Gastroesophageal sphincter (tissue), 4 donors: Measurements from ENCODE around the gene MAP3K14. TPM values are rescaled to one million over a fixed set of nuclear protein-coding genes. Genes with fewer than 3 reads are reported as not detected.

Experiments
- ATAC-seq: fragments of 150-250 bp; one replicate; pipeline ENCODE4 v1.9.1; 2016; ENCODE audit warnings: mild to moderate bottlenecking, moderate library complexity
- H3K27ac ChIP-seq, 4 donors: fragments of 200-600 bp; sonication (generic) in 3 of 4; 1 replicate in 3 of 4; 2 replicates in 1 of 4; pipeline ENCODE4 v1.5.1; 2016 to 2019
- H3K27me3 ChIP-seq: fragments of 200-600 bp; sonication (generic); one replicate; pipeline ENCODE4 v1.5.1; 2019
- H3K36me3 ChIP-seq, 2 donors: fragments of 200-600 bp; sonication (generic); one replicate each; pipeline ENCODE4 v1.5.1; 2019; ENCODE audit warnings: control low read depth in 1 of 2
- H3K4me1 ChIP-seq, 3 donors: fragments of 200-600 bp; sonication (generic); 1 replicate in 2 of 3; 2 replicates in 1 of 3; pipeline ENCODE4 v1.5.1; 2016 to 2019; ENCODE audit warnings: control low read depth in 2 of 3
- H3K4me3 ChIP-seq, 2 donors: fragments of 200-600 bp; sonication (generic); one replicate each; pipeline ENCODE4 v1.5.1; 2019; ENCODE audit warnings: mild to moderate bottlenecking in 1 of 2, moderate library complexity in 1 of 2
- H3K9me3 ChIP-seq, 3 donors: fragments of 200-600 bp; sonication (generic); one replicate each; pipeline ENCODE4 v1.5.1; 2017 to 2019; ENCODE audit warnings: control low read depth in 2 of 3
- CTCF ChIP-seq, 4 experiments: fragments of 200-600 bp in 2 of 4; fragments of 450-650 bp in 2 of 4; sonication (generic) in 1 of 4; IDR thresholded peaks; one replicate each; pipeline ENCODE4 v1.5.1; 2017 to 2019; ENCODE audit warnings: antibody characterized with exemption in 4 of 4, mild to moderate bottlenecking in 2 of 4, moderate library complexity in 2 of 4
- EP300 ChIP-seq: sonication (generic); formaldehyde crosslinking; IDR thresholded peaks from one replicate; pipeline ENCODE4 v1.6.1; 2017; ENCODE audit warnings: antibody characterized with exemption, mild to moderate bottlenecking
- POLR2A ChIP-seq, 2 donors: fragments of 450-650 bp; IDR thresholded peaks; one replicate each; pipeline ENCODE4 v1.6.1; 2017; ENCODE audit warnings: antibody characterized with exemption in 2 of 2, mild to moderate bottlenecking in 2 of 2, moderate library complexity in 1 of 2
- POLR2AphosphoS5 ChIP-seq: sonication (generic); formaldehyde crosslinking; IDR thresholded peaks from one replicate; pipeline ENCODE4 v1.6.1; 2017; ENCODE audit warnings: antibody characterized with exemption
- WGBS, 2 donors: methylation state at CpG; one replicate each; pipeline ENCODE4 v1.1.5; 2018; ENCODE audit warnings: low coverage in 1 of 2; 5-methylcytosine and 5-hydroxymethylcytosine counted together
- total RNA-seq, 4 donors: library from RNA; depleted of rRNA; stranded (reverse); fragments of >200 nt; gene quantifications; one replicate each; pipeline ENCODE4 v1.1.0, GENCODE V29; 2016

MAP3K14 gene
- total RNA-seq, 4 donors from 2014 or later, result 8.5 to 17.5 (median 13.5) TPM

- Histone ChIP-seq H3K9me3 (no peaks in the 10 kb centered on the region), H3K27me3 (peaks cover 57% of the 10 kb centered on the region), H3K4me3 (no peak overlapping the region), H3K36me3 (peaks cover 0 to 13% of the 10 kb centered on the region in 2 donors), H3K4me1 (peaks cover 0 to 24% (median 6%) of the 10 kb centered on the region in 3 donors), H3K27ac (no peak overlapping the region)
- no peak for ATAC-seq
- TF ChIP-seq EP300 (no peak), CTCF (IDR thresholded peaks at IDR 0.05) (no peak), POLR2A (IDR thresholded peaks at IDR 0.05) (no peak), POLR2AphosphoS5 (no peak)
- WGBS, 2 donors, result 88 to 92% methylated on average over 4 to 7 of the region's 7 CpGs
These were observed 78.6 kb downstream of the MAP3K14 start for GRCh38 chr17:45238155-45238774.

DNA sequence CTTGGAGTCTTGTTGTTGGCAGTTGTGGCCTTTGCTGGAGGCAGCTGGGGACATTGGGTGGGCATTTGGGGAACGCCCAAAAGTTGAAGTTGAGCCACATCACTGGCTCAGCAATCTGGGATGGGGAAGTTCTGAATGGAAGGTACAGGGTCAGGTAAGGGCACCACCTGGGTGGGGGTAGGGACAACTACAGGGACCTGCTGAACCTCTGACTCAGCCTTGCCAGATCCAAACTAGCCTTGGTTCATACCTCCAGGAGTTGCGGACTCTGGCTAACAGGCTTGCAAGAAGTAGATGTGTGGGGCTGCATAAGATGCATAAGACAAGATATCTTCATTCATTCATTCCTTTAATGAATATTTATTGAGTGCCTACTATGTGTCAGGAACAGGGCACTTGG lies 79.1 kb downstream of the MAP3K14 start:
- no peak overlapping the region for H3K4me3 ChIP-seq
- peaks cover 0 to 13% of the 10 kb centered on the region in 2 donors for H3K36me3 ChIP-seq
- H3K27ac ChIP-seq, result no peak overlapping the region
- peaks cover 0 to 24% (median 6%) of the 10 kb centered on the region in 3 donors for H3K4me1 ChIP-seq
- H3K27me3 ChIP-seq, result peaks cover 57% of the 10 kb centered on the region
- WGBS, 2 donors, result no CpG with 5 or more reads among the region's 2 CpGs
- no peaks in the 10 kb centered on the region for H3K9me3 ChIP-seq
- ATAC-seq, result no peak
- TF ChIP-seq POLR2AphosphoS5 (no peak), POLR2A (IDR thresholded peaks at IDR 0.05) (no peak), EP300 (no peak), CTCF (IDR thresholded peaks at IDR 0.05) (no peak)

- no peak for TF ChIP-seq POLR2A (IDR thresholded peaks at IDR 0.05)
- no peak for TF ChIP-seq CTCF (IDR thresholded peaks at IDR 0.05)
- Histone ChIP-seq H3K27ac (no peak overlapping the region), H3K9me3 (no peaks in the 10 kb centered on the region), H3K36me3 (peaks cover 0 to 9% of the 10 kb centered on the region in 2 donors), H3K4me1 (peaks cover 0 to 20% (median 10%) of the 10 kb centered on the region in 3 donors), H3K27me3 (peaks cover 49% of the 10 kb centered on the region), H3K4me3 (no peak overlapping the region)
- no CpG with 5 or more reads among the region's 5 CpGs for WGBS, 2 donors
- no peak for ATAC-seq
These were observed 80.6 kb downstream of the MAP3K14 start for GRCh38 chr17:45236282-45236606.

GRCh38 chr17:45235416-45236281 lies 81.2 kb downstream of the MAP3K14 start:
- no peaks in the 10 kb centered on the region for H3K9me3 ChIP-seq
- TF ChIP-seq CTCF (IDR thresholded peaks at IDR 0.05), result peak in 3 of 4 experiments; percentile 66 to 77 (median 69)
- no peak for TF ChIP-seq POLR2AphosphoS5
- TF ChIP-seq POLR2A (IDR thresholded peaks at IDR 0.05), result no peak
- no peak for TF ChIP-seq EP300
- peaks cover 43% of the 10 kb centered on the region for H3K27me3 ChIP-seq

More at GRCh38 chr17:45235416-45236281, 81.2 kb downstream of the MAP3K14 start:
- Histone ChIP-seq H3K27ac (no peak overlapping the region), H3K4me3 (no peak overlapping the region), H3K36me3 (peaks cover 0 to 4% of the 10 kb centered on the region in 2 donors), H3K4me1 (peaks cover 0 to 20% (median 12%) of the 10 kb centered on the region in 3 donors)
- 28 to 34% methylated on average over 7 to 12 of the region's 20 CpGs for WGBS, 2 donors
- peak; percentile 52 for ATAC-seq
